Thymus (tissue), 11 donors: ENCODE data around the gene DNM3. TPM values are rescaled to one million over a fixed set of nuclear protein-coding genes. Genes with fewer than 3 reads are reported as not detected.

Experiments used
- DNase-seq, 9 donors: peaks; one replicate each; pipeline ENCODE4 v3.0.0-alpha.2; 2013; ENCODE audit warnings: low spot score in 9 of 9, low read depth in 6 of 9, missing footprints in 1 of 9
- H3K27ac ChIP-seq, 2 donors: one replicate each; pipeline ENCODE4 v1.5.1; 2013; ENCODE audit warnings: control low read depth in 1 of 2, low read depth in 1 of 2, low read length in 1 of 2, mild to moderate bottlenecking in 1 of 2, moderate library complexity in 1 of 2
- H3K27me3 ChIP-seq, 2 donors: one replicate each; pipeline ENCODE4 v1.5.1; 2013; ENCODE audit warnings: low read length in 1 of 2; ENCODE audit not compliant: control insufficient read depth in 2 of 2, insufficient read depth in 1 of 2
- H3K36me3 ChIP-seq, 2 donors: one replicate each; pipeline ENCODE4 v1.5.1; 2013; ENCODE audit warnings: low read length in 1 of 2, mild to moderate bottlenecking in 1 of 2, moderate library complexity in 1 of 2; ENCODE audit not compliant: control insufficient read depth in 2 of 2, insufficient read depth in 2 of 2
- H3K4me1 ChIP-seq, 2 donors: one replicate each; pipeline ENCODE4 v1.5.1; 2013; ENCODE audit warnings: low read length in 2 of 2; ENCODE audit not compliant: control insufficient read depth in 2 of 2, insufficient read depth in 2 of 2
- H3K4me3 ChIP-seq, 2 donors: one replicate each; pipeline ENCODE4 v1.5.1; 2013; ENCODE audit warnings: low read length in 2 of 2, control low read depth in 1 of 2, mild to moderate bottlenecking in 1 of 2
- H3K9me3 ChIP-seq, 2 donors: one replicate each; pipeline ENCODE4 v1.5.1; 2013; ENCODE audit warnings: low read length in 1 of 2, mild to moderate bottlenecking in 1 of 2; ENCODE audit not compliant: control insufficient read depth in 2 of 2, insufficient read depth in 1 of 2
- WGBS: extraction: QIAGEN DNeasy Blood & Tissue Kit; methylation state at CpG from one replicate; pipeline ENCODE4 v1.1.7; 2013; 5-methylcytosine and 5-hydroxymethylcytosine counted together
- polyA plus RNA-seq: library from polyadenylated mRNA; stranded (reverse); fragments of 200-250 nt; gene quantifications from one replicate; pipeline ENCODE4 v1.2.3, GENCODE V29; 2013
- total RNA-seq: library from RNA; stranded (reverse); fragments of 120-200 nt; gene quantifications from one replicate; pipeline ENCODE4 v1.2.4, GENCODE V29; 2013
- donor health status: healthy.

DNM3 gene
- total and polyA plus RNA-seq, 2 donors: 1.9 to 2.2 TPM

GRCh38 chr1:171873664-171874063, 32.4 kb downstream of the DNM3 start:
- Histone ChIP-seq H3K4me3 (no peak overlapping the region), H3K36me3 (no peaks in the 10 kb centered on the region), H3K9me3 (no peaks in the 10 kb centered on the region), H3K27ac (no peak overlapping the region), H3K4me1 (no peaks in the 10 kb centered on the region), H3K27me3 (no peaks in the 10 kb centered on the region)
- DNase-seq: no peak
- WGBS: 97% methylated on average over 5 of the region's 5 CpGs

GRCh38 chr1:171877701-171878100, 36.4 kb downstream of the DNM3 start:
- 88% methylated on average over 3 of the region's 3 CpGs for WGBS
- no peaks in the 10 kb centered on the region for H3K27me3 ChIP-seq
- no peaks in the 10 kb centered on the region for H3K36me3 ChIP-seq
- H3K4me1 ChIP-seq: no peaks in the 10 kb centered on the region
- no peak overlapping the region for H3K27ac ChIP-seq
- H3K4me3 ChIP-seq: no peak overlapping the region
- no peaks in the 10 kb centered on the region for H3K9me3 ChIP-seq
- no peak for DNase-seq

GRCh38 chr1:171879556-171879955, 38.3 kb downstream of the DNM3 start:
- H3K4me3 ChIP-seq: no peak overlapping the region
- 96% methylated on average over 4 of the region's 4 CpGs for WGBS
- no peaks in the 10 kb centered on the region for H3K9me3 ChIP-seq
- peaks cover 6 to 12% of the 10 kb centered on the region in 2 donors for H3K4me1 ChIP-seq
- H3K27ac ChIP-seq: no peak overlapping the region
- no peaks in the 10 kb centered on the region for H3K27me3 ChIP-seq
- no peak for DNase-seq
- H3K36me3 ChIP-seq: no peaks in the 10 kb centered on the region

- no peaks in the 10 kb centered on the region for H3K36me3 ChIP-seq
- no peak overlapping the region for H3K4me3 ChIP-seq
- no peaks in the 10 kb centered on the region for H3K27me3 ChIP-seq
- H3K4me1 ChIP-seq: peaks cover 7 to 13% of the 10 kb centered on the region in 2 donors
- no peaks in the 10 kb centered on the region for H3K9me3 ChIP-seq
- 90% methylated on average over 1 of the region's 1 CpG for WGBS
- H3K27ac ChIP-seq: no peak overlapping the region
- DNase-seq: no peak
Measured at GRCh38 chr1:171881442-171881841, 40.1 kb downstream of the DNM3 start.

- peak; percentile 23 to 83 (median 49) for DNase-seq
- Histone ChIP-seq H3K27me3 (no peaks in the 10 kb centered on the region), H3K9me3 (no peaks in the 10 kb centered on the region), H3K27ac (no peak overlapping the region), H3K4me3 (no peak overlapping the region), H3K4me1 (peaks cover 7 to 13% of the 10 kb centered on the region in 2 donors), H3K36me3 (no peaks in the 10 kb centered on the region)
- WGBS: 3% methylated on average over 4 of the region's 4 CpGs
Measured at GRCh38 chr1:171883849-171884248, 42.6 kb downstream of the DNM3 start.

- no peak overlapping the region for H3K4me3 ChIP-seq
- H3K27ac ChIP-seq: no peak overlapping the region
Measured at GRCh38 chr1:171884475-171884874, 43.2 kb downstream of the DNM3 start.

GRCh38 chr1:171890131-171890530, 48.8 kb downstream of the DNM3 start:
- H3K4me3 ChIP-seq: no peak overlapping the region
- no peak for DNase-seq
- H3K4me1 ChIP-seq: no peaks in the 10 kb centered on the region
- H3K9me3 ChIP-seq: no peaks in the 10 kb centered on the region
- no peaks in the 10 kb centered on the region for H3K36me3 ChIP-seq
- no peak overlapping the region for H3K27ac ChIP-seq
- H3K27me3 ChIP-seq: no peaks in the 10 kb centered on the region
- 53% methylated on average over 1 of the region's 1 CpG for WGBS

More at GRCh38 chr1:171884475-171884874, 43.2 kb downstream of the DNM3 start:
- H3K36me3 ChIP-seq: no peaks in the 10 kb centered on the region
- no peaks in the 10 kb centered on the region for H3K9me3 ChIP-seq
- H3K4me1 ChIP-seq: peaks cover 7 to 13% of the 10 kb centered on the region in 2 donors
- 44% methylated on average over 1 of the region's 1 CpG for WGBS
- H3K27me3 ChIP-seq: no peaks in the 10 kb centered on the region
- peak in 3 of 9 donors; percentile 1 to 18 (median 5) for DNase-seq

- no peaks in the 10 kb centered on the region for H3K27me3 ChIP-seq
- H3K27ac ChIP-seq: no peak overlapping the region
- no peaks in the 10 kb centered on the region for H3K36me3 ChIP-seq
- H3K9me3 ChIP-seq: peaks cover 0 to 2% of the 10 kb centered on the region in 2 donors
- DNase-seq: no peak
- H3K4me1 ChIP-seq: no peaks in the 10 kb centered on the region
- 98% methylated on average over 2 of the region's 2 CpGs for whole genome bisulfite sequencing
- no peak overlapping the region for H3K4me3 ChIP-seq
Measured at GRCh38 chr1:171896936-171897703, 55.8 kb downstream of the DNM3 start.

- Histone ChIP-seq H3K4me3 (no peak overlapping the region), H3K36me3 (no peaks in the 10 kb centered on the region), H3K27ac (no peak overlapping the region), H3K27me3 (no peaks in the 10 kb centered on the region), H3K9me3 (peaks cover 0 to 2% of the 10 kb centered on the region in 2 donors), H3K4me1 (peaks cover 0 to 2% of the 10 kb centered on the region in 2 donors)
- WGBS: 95% methylated on average over 9 of the region's 9 CpGs
- DNase-seq: no peak
Measured at GRCh38 chr1:171898941-171899340, 57.6 kb downstream of the DNM3 start.
